K562 (cell line): ENCODE results near the gene HPD. TPM values are rescaled to one million over a fixed set of nuclear protein-coding genes. Genes with fewer than 3 reads are reported as not detected.
A peak's percentile ranks its signal among the peaks of the same experiment; 100 is the strongest.

Experiments used
- CBFB ChIP-seq: sonication (generic); formaldehyde crosslinking; IDR thresholded peaks from 2 replicates; pipeline ENCODE4 v1.4.0; 2020; ENCODE audit warnings: mild to moderate bottlenecking, missing genetic modification reagents
- CBX8 ChIP-seq: fragments of 200-600 bp; sonication (generic); IDR thresholded peaks from 2 replicates; pipeline ENCODE4 v1.6.1; 2012; ENCODE audit warnings: borderline replicate concordance, mixed run types, low read depth, mild to moderate bottlenecking, moderate library complexity, mixed read lengths, low read length, control low read depth, inconsistent platforms; ENCODE audit not compliant: poor library complexity, severe bottlenecking; ENCODE audit errors: extremely low read depth
- E2F6 ChIP-seq, 2 experiments: IDR thresholded peaks; 2 replicates each; pipeline ENCODE4 v1.6.1; 2011; ENCODE audit warnings: borderline replicate concordance in 1 of 2, control low read depth in 1 of 2, low read depth in 1 of 2, low read length in 1 of 2, mild to moderate bottlenecking in 1 of 2, mixed read lengths in 1 of 2, moderate library complexity in 1 of 2; ENCODE audit not compliant: insufficient read depth in 1 of 2, insufficient read length in 1 of 2, poor library complexity in 1 of 2, severe bottlenecking in 1 of 2; ENCODE audit errors: extremely low read depth in 1 of 2
- HDAC1 ChIP-seq, 2 experiments: fragments of 450-650 bp; IDR thresholded peaks; 2 replicates each; pipeline ENCODE4 v1.6.1; 2016 to 2017; ENCODE audit warnings: inconsistent platforms in 1 of 2, mild to moderate bottlenecking in 1 of 2, moderate library complexity in 1 of 2
- NBN ChIP-seq: fragments of 450-650 bp; IDR thresholded peaks from 2 replicates; pipeline ENCODE4 v1.6.1; 2016; ENCODE audit warnings: low read depth, mild to moderate bottlenecking
- PHB2 ChIP-seq: fragments of 450-650 bp; IDR thresholded peaks from 2 replicates; pipeline ENCODE4 v1.6.1; 2017; ENCODE audit warnings: low read depth
- PHTF2 ChIP-seq: fragments of 250-450 bp; sonication (Bioruptor Pico); IDR thresholded peaks from 2 replicates; pipeline ENCODE4 v1.5.0; 2021; ENCODE audit warnings: mild to moderate bottlenecking
- POLR2G ChIP-seq: fragments of 200-400 bp; formaldehyde crosslinking; IDR thresholded peaks from 2 replicates; pipeline ENCODE4 v1.6.1; 2017; ENCODE audit warnings: low read depth, mild to moderate bottlenecking, antibody characterized with exemption, low read length, moderate library complexity
- RUNX1 ChIP-seq: sonication (generic); IDR thresholded peaks from 2 replicates; pipeline ENCODE4 v1.6.1; 2016; ENCODE audit warnings: antibody characterized with exemption, low read depth
- SRSF9 ChIP-seq: fragments of 200-400 bp; formaldehyde crosslinking; IDR thresholded peaks from 2 replicates; pipeline ENCODE4 v1.6.1; 2017; ENCODE audit warnings: low read depth, low read length, borderline replicate concordance
- SUPT5H ChIP-seq: fragments of 450-650 bp; IDR thresholded peaks from 2 replicates; pipeline ENCODE4 v1.6.1; 2016
- U2AF1 ChIP-seq: fragments of 200-400 bp; formaldehyde crosslinking; optimal IDR thresholded peaks from 2 replicates; pipeline ENCODE3; 2017; ENCODE audit warnings: mild to moderate bottlenecking, low read depth, low read length, moderate library complexity
- USF1 ChIP-seq: sonication (generic); formaldehyde crosslinking; IDR thresholded peaks from 2 replicates; pipeline ENCODE4 v1.9.0; 2022; ENCODE audit warnings: mild to moderate bottlenecking, missing genetic modification reagents
- ZNF184 ChIP-seq: sonication (generic); formaldehyde crosslinking; IDR thresholded peaks from 2 replicates; pipeline ENCODE4 v1.5.0; 2020; ENCODE audit warnings: missing genetic modification reagents
- ZNF347 ChIP-seq: fragments of 450-650 bp; formaldehyde crosslinking; IDR thresholded peaks from 2 replicates; pipeline ENCODE4 v1.4.0; 2020; ENCODE audit warnings: low read depth, mild to moderate bottlenecking, moderate library complexity
- ZNF436 ChIP-seq: fragments of 250-450, 450-650 bp; sonication (Bioruptor Pico); formaldehyde crosslinking; IDR thresholded peaks from 2 replicates; pipeline ENCODE4 v1.7.0; 2020; ENCODE audit warnings: mild to moderate bottlenecking
- ZNF586 ChIP-seq: fragments of 450-650 bp; formaldehyde crosslinking; conservative IDR thresholded peaks from 2 replicates; pipeline ENCODE4 v1.4.0; 2020; ENCODE audit warnings: mild to moderate bottlenecking, moderate library complexity
- ZSCAN32 ChIP-seq: fragments of 450-650 bp; formaldehyde crosslinking; IDR thresholded peaks from 2 replicates; pipeline ENCODE4 v1.4.0; 2020; ENCODE audit warnings: mild to moderate bottlenecking, moderate library complexity
- polyA plus RNA-seq, 8 experiments: library from polyadenylated mRNA; depleted of rRNA in 4 of 8; stranded (reverse) in 5 of 8; unstranded in 3 of 8; fragments of >200 nt; fragmentation: Nextera tagmentation in 2 of 8; fragmentation: Illumina TruSeq in 1 of 8; extraction: Ambion mirVana in 2 of 8; extraction: Trizol in 1 of 8; gene quantifications; 2 replicates each; pipeline versions ENCODE4 v1.2.1 to v1.2.3, GENCODE V29; 2011 to 2014; ENCODE audit warnings: inconsistent platforms in 1 of 8, missing spikeins in 1 of 8
- total RNA-seq, 7 experiments: library from RNA; depleted of rRNA in 6 of 7; stranded (reverse); fragments of >200 nt in 6 of 7; fragmentation: Illumina TruSeq in 2 of 7; extraction: Trizol in 2 of 7; gene quantifications; 2 replicates each; pipeline versions ENCODE4 v1.2.1 to v1.2.3, GENCODE V29; 2011 to 2021; ENCODE audit warnings: low replicate concordance in 1 of 7
- TF ChIP-seq, protein P1 (sequence below): sonication (generic); formaldehyde crosslinking; IDR thresholded peaks from 2 replicates; pipeline ENCODE4 v1.8.1; 2023; ENCODE audit warnings: mild to moderate bottlenecking, missing genetic modification reagents
- TF ChIP-seq, protein P2 (sequence below): sonication (generic); formaldehyde crosslinking; IDR thresholded peaks from 2 replicates; pipeline ENCODE4 v1.8.0; 2023; ENCODE audit warnings: mild to moderate bottlenecking, missing genetic modification reagents

Gene HPD
- total and polyA plus RNA-seq, 9 of the 15 experiments (the other 6 are each of a cell fraction or from before 2014, with no cell fraction given), result 0.06 to 0.29 (median 0.07) TPM; not detected in 4

DNA sequence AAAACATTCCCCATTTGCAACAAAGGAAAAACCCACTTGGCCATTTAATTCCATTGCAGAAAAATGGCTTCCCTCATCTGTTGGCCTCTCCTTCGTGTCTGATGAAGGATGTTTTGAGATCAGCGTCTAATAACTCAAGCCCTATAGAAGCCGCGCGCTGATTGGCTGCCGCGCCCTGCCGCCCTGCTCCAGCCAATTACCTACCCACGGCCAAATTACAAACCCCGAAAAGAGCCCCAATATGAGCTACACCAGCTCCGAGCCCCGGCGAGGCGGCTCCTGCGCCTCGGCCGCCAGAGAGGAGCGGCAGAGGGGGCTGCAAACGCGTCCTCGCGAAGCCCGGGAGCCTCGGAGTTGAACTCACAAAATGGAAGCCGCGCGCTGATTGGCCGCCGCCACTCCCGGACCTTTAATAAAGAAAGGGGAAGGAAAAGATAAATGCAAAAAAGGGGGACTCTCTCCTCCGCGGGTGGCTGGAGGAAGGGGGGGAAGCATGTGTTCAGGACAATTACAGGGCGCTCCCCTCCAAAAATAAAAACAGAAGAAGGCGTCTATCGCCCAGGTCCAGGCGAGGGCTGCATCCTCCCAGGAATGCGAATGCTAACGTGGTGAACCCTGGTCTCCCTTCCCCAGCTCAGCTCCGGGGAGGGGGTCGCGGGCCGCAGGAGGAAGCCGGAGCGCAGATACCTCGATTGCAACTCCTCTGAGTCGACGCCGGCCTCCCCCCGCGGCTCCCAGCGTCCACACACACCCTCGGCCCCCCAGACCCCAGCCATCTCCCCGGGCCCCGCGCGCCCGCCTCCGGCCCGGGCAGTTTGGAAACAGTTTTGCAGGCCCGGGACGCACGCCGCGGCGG is 55.6 kb downstream of the HPD start (continued):
- TF ChIP-seq RUNX1, result no peak
- TF ChIP-seq CBFB, result peak; percentile 73; the same call in 1 of the 2 replicates
- peak; percentile 95 for TF ChIP-seq SUPT5H
- no peak for TF ChIP-seq SRSF9
- TF ChIP-seq ZNF184 (CRISPR knock-in tag), result no peak
- no peak for TF ChIP-seq PHB2
- TF ChIP-seq, protein P1, sequence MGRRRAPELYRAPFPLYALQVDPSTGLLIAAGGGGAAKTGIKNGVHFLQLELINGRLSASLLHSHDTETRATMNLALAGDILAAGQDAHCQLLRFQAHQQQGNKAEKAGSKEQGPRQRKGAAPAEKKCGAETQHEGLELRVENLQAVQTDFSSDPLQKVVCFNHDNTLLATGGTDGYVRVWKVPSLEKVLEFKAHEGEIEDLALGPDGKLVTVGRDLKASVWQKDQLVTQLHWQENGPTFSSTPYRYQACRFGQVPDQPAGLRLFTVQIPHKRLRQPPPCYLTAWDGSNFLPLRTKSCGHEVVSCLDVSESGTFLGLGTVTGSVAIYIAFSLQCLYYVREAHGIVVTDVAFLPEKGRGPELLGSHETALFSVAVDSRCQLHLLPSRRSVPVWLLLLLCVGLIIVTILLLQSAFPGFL (CRISPR knock-in tag), result no peak
- TF ChIP-seq POLR2G, result peak; percentile 92
- no peak; the same call in 1 of the 2 replicates for TF ChIP-seq ZNF436 (CRISPR knock-in tag)
- no peak for TF ChIP-seq ZNF586
- no peak for TF ChIP-seq U2AF1
- TF ChIP-seq, protein P2, sequence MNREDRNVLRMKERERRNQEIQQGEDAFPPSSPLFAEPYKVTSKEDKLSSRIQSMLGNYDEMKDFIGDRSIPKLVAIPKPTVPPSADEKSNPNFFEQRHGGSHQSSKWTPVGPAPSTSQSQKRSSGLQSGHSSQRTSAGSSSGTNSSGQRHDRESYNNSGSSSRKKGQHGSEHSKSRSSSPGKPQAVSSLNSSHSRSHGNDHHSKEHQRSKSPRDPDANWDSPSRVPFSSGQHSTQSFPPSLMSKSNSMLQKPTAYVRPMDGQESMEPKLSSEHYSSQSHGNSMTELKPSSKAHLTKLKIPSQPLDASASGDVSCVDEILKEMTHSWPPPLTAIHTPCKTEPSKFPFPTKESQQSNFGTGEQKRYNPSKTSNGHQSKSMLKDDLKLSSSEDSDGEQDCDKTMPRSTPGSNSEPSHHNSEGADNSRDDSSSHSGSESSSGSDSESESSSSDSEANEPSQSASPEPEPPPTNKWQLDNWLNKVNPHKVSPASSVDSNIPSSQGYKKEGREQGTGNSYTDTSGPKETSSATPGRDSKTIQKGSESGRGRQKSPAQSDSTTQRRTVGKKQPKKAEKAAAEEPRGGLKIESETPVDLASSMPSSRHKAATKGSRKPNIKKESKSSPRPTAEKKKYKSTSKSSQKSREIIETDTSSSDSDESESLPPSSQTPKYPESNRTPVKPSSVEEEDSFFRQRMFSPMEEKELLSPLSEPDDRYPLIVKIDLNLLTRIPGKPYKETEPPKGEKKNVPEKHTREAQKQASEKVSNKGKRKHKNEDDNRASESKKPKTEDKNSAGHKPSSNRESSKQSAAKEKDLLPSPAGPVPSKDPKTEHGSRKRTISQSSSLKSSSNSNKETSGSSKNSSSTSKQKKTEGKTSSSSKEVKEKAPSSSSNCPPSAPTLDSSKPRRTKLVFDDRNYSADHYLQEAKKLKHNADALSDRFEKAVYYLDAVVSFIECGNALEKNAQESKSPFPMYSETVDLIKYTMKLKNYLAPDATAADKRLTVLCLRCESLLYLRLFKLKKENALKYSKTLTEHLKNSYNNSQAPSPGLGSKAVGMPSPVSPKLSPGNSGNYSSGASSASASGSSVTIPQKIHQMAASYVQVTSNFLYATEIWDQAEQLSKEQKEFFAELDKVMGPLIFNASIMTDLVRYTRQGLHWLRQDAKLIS, result no peak
- peak; percentile 28 to 39 for TF ChIP-seq E2F6 (IDR thresholded peaks at IDR 0.05; ENCODE audit: borderline replicate concordance in 1 of 2, extremely low read depth in 1 of 2, insufficient read depth in 1 of 2, insufficient read length in 1 of 2, low read depth in 1 of 2, low read length in 1 of 2, poor library complexity in 1 of 2, severe bottlenecking in 1 of 2)
- no peak for TF ChIP-seq ZNF347 (CRISPR knock-in tag)
- peak in 1 of 2 experiments; percentile 31; a peak in 1 of 4 replicates for TF ChIP-seq HDAC1 (IDR thresholded peaks at IDR 0.05)
- no peak; the same call in 1 of the 2 replicates for TF ChIP-seq PHTF2 (CRISPR knock-in tag)
- TF ChIP-seq NBN, result no peak
- TF ChIP-seq USF1 (CRISPR knock-in tag), result no peak
- TF ChIP-seq CBX8, result no peak
- TF ChIP-seq ZSCAN32, result no peak
